Astrocyte of the spinal cord (primary cell): ENCODE results near the gene COQ10A.
"Not testable (repeated sequence)": the region's sequence is repeated elsewhere in the genome, so short reads cannot be mapped to it uniquely, and the experiment has no call there.

ENCODE experiments used
- DNase-seq: peaks from one replicate; pipeline ENCODE4 v3.0.0; 2011; ENCODE audit warnings: low read depth, low spot score
- H3K4me3 ChIP-seq: 2 replicates; pipeline ENCODE4 v1.5.1; 2011; ENCODE audit warnings: low read depth, mild to moderate bottlenecking, low read length, moderate library complexity
- in situ Hi-C: cut with HindIII; loops from 2 replicates; pipeline ENCODE4 v1.10.0; 2017; ENCODE audit warnings: low sequenced_read_pairs
- TF ChIP-seq, protein P1 (sequence below): IDR thresholded peaks from 2 replicates; pipeline ENCODE4 v1.5.1; 2012; ENCODE audit warnings: low read depth, mild to moderate bottlenecking, low read length, inconsistent platforms

Gene COQ10A

DNA sequence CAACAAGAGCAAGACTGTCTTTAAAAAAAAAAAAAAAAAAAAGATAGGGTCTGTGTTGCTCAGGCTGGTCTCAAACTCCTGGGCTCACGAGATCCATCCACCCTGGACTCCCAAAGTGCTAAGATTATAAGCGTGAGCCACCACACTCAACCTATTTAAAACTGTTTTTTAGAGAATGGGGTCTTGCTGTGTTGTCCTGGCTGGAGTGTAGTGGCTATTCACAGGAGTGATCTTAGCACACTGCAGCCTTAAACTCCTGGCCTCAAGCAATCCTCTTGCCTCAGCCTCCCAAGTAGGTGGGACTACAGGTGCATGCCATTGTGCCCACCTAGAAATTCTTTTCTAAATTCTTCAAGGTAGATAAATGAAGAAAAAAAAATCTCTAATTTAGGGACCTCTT is 7.6 kb downstream of the COQ10A start:
- no peak overlapping the region for H3K4me3 ChIP-seq
- in situ Hi-C loops, result no loop called here
- DNase-seq, result no peak
- TF ChIP-seq, protein P1, sequence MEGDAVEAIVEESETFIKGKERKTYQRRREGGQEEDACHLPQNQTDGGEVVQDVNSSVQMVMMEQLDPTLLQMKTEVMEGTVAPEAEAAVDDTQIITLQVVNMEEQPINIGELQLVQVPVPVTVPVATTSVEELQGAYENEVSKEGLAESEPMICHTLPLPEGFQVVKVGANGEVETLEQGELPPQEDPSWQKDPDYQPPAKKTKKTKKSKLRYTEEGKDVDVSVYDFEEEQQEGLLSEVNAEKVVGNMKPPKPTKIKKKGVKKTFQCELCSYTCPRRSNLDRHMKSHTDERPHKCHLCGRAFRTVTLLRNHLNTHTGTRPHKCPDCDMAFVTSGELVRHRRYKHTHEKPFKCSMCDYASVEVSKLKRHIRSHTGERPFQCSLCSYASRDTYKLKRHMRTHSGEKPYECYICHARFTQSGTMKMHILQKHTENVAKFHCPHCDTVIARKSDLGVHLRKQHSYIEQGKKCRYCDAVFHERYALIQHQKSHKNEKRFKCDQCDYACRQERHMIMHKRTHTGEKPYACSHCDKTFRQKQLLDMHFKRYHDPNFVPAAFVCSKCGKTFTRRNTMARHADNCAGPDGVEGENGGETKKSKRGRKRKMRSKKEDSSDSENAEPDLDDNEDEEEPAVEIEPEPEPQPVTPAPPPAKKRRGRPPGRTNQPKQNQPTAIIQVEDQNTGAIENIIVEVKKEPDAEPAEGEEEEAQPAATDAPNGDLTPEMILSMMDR, result no peak

DNA sequence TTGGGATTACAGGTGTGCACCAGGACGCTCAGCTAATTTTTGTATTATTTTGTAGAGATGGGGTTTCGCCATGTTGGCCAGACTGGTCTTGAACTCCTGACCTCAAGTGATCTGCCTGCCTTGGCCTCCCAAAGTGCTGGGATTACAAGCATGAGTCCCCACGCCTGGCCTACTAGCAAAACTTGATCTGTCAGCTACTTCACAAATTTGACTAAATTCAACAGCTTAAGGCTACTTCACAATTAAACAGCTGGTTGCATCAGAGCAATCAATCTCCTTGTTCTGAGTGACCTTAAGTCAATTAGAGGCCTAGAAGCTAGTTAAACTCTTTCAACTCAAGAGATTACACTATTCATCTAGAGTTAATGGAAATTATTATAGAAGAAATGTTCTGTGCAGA is 12.2 kb downstream of the COQ10A start:
- TF ChIP-seq, protein P1, result no peak

DNA sequence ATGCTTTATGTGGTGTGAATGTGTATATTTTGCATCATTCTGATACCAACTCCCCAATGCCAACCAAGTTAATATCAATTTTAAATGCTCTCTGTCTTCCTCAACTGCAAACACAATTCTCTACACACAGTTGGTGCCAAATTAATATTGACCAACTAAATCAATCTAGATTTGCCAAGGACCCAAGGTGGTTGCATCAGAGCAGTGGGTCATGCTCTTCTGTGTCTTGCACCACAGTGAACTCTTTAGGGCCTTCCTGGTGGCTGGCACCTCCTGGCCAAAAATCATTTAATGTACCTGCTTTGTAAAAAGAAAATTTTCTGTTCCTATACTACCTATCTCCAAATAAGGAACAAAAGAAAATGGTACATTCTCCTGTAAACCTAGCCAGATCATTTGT is 14.1 kb downstream of the COQ10A start:
- DNase-seq, result no peak
- H3K4me3 ChIP-seq, result no peak overlapping the region
- TF ChIP-seq, protein P1, result no peak
- in situ Hi-C loops, result no loop called here

More for the DNA sequence above, 12.2 kb downstream of the COQ10A start:
- in situ Hi-C loops, result no loop called here
- no peak overlapping the region for H3K4me3 ChIP-seq
- DNase-seq, result no peak

DNA sequence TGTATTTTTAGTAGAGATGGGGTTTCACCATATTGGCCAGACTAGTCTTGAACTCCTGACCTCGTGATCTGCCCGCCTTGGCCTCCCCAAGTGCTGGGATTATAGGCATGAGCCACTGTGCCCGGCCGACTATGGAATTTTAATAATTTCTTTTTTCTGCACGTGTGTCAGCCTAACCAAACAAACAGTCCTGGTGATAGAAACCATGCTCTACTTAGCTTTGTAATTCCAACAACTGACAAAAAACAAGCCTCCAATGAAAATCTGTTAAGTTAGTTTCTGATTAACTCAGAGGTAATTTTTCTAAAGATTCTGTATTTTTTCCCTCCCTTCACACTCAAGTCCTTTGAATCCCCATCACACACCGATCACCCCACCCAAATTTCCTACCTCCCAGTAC is 15.3 kb downstream of the COQ10A start:
- no peak for DNase-seq
- in situ Hi-C loops, result no loop called here
- TF ChIP-seq, protein P1, result no peak

DNA sequence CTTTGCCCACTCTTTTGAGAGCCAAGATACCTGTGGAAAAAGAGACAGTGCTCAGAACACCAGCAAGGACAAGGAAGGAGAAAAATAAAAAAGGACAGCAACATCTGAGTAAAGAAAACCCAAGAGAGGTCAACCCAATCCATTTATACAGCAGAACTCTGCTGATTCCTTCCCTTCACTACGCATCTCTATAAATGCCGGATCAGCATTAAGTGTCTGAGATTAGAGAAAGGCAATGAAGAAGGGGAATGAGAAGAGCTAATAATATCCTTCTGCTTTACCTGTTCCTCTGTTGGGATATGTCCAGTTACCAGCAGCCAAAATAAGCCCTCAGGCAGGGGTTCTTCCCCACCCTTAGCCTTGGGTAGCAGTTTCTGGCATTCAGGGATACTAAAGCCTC is 15.8 kb downstream of the COQ10A start:
- no peak for DNase-seq
- in situ Hi-C loops, result no loop called here
- TF ChIP-seq, protein P1, result no peak
- no peak overlapping the region for H3K4me3 ChIP-seq

More for the DNA sequence above, 15.3 kb downstream of the COQ10A start:
- H3K4me3 ChIP-seq, result no peak overlapping the region

DNA sequence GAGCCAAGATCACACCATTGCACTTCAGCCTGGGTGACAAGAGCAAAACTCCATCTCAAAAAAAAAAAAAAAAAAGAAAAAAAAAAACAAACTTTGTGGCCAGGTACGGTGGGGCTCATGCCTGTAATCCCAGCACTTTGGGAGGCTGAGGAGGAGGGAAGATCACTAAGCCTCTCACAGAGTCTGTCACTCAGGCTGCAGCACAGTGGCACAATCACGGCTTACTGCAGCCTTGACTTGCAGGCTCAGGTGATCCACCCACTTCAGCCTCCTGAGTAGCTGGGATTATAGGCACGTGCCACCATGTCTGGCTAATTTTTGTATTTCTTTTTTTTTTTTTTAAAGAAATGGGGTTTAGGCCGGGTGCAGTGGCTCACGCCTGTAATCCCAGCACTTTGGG is 17.5 kb downstream of the COQ10A start:
- H3K4me3 ChIP-seq, DNase-seq, in situ Hi-C loops: not testable (repeated sequence)

DNA sequence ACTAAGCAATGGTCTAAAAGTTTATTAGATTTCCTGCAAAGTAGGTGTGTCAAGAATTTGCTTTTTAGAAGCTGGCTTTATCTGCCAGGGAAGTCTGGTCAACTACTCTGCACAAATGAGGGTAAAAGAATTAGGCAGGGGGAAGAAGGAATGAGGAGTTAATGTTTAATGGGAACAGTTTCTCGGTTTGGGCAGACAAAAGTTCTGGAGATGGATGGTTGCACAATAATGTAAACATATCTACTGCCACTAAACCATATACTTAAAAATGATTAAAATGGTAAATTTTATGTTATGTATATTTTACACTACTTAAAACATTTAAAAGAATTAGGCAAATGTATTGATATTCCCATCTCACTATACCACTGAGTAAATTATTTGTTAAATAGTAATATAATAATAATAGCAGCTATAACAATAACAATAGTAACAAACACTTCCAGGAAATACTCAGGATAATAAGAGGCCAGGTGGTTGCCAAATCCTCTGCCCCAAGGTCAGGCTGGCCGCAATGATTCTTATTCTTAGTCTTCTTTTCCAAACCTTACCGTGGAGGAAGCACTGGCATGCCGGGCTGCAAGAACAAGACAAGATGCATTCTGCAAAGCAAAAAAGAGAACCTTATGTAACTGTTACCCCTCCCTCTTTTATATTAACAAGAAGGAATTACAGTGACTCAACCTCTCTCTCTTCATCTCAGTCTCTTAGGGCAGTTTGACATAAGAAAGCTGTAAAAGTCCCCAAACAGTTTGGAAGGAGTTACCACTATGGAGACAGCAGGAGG is 19.5 kb downstream of the COQ10A start:
- TF ChIP-seq, protein P1, result no peak
- DNase-seq, result no peak
- no peak overlapping the region for H3K4me3 ChIP-seq
- in situ Hi-C loops, result no loop called here
